WTC11 (cell line): ENCODE measurements around the gene ZNF526. TPM values are rescaled to one million over a fixed set of nuclear protein-coding genes. Genes with fewer than 3 reads are reported as not detected.

Experiments
- ATAC-seq: fragments of 200-7000 bp; cut with Tn5 transposase; 2 replicates; pipeline ENCODE4 v1.10.0; 2021; ENCODE audit warnings: mild to moderate bottlenecking, moderate library complexity
- CTCF ChIA-PET: fragments of 300-600 bp; sonication (Branson Sonifier 250); formaldehyde crosslinking; loops from one replicate; lab custom pipeline; 2021; ENCODE audit warnings: antibody characterized with exemption; lab: Charles Lee
- POLR2A ChIA-PET: fragments of 350-600 bp; sonication (Branson Sonifier 250); formaldehyde crosslinking; loops from one replicate; lab custom pipeline; 2021; ENCODE audit warnings: antibody characterized with exemption; lab: Charles Lee
- DNase-seq: peaks from one replicate; pipeline ENCODE4 v3.0.0; 2021; ENCODE audit warnings: low spot score
- H3K27ac Mint-ChIP-seq: 2 replicates; pipeline ENCODE4 v1.8.0; 2021; ENCODE audit warnings: mixed read lengths
- H3K27me3 Mint-ChIP-seq: 2 replicates; pipeline ENCODE4 v1.8.0; 2021; ENCODE audit warnings: low read depth, mild to moderate bottlenecking, moderate library complexity, mixed read lengths
- H3K36me3 Mint-ChIP-seq: 2 replicates; pipeline ENCODE4 v1.8.0; 2021; ENCODE audit warnings: mixed read lengths
- H3K4me1 Mint-ChIP-seq: 2 replicates; pipeline ENCODE4 v1.8.0; 2022; ENCODE audit warnings: mixed read lengths
- H3K4me3 Mint-ChIP-seq: 2 replicates; pipeline ENCODE4 v1.8.0; 2021; ENCODE audit warnings: mild to moderate bottlenecking, moderate library complexity, mixed read lengths
- H3K9me3 Mint-ChIP-seq: 2 replicates; pipeline ENCODE4 v1.8.0; 2021; ENCODE audit warnings: mixed read lengths
- AFF4 ChIP-seq: sonication (generic); formaldehyde crosslinking; IDR thresholded peaks from 2 replicates; pipeline ENCODE4 v1.8.1; 2023; ENCODE audit warnings: mild to moderate bottlenecking, missing genetic modification reagents, borderline replicate concordance
- CBFB ChIP-seq: sonication (generic); formaldehyde crosslinking; IDR thresholded peaks from 2 replicates; pipeline ENCODE4 v1.8.1; 2022; ENCODE audit warnings: mild to moderate bottlenecking, low read depth, missing genetic modification reagents
- EMX1 ChIP-seq: fragments of 250-450 bp; sonication (Bioruptor Pico); IDR thresholded peaks from 2 replicates; pipeline ENCODE4 v1.8.0; 2021; ENCODE audit warnings: mild to moderate bottlenecking
- FOXK1 ChIP-seq: sonication (generic); formaldehyde crosslinking; IDR thresholded peaks from 2 replicates; pipeline ENCODE4 v1.8.0; 2022; ENCODE audit warnings: mild to moderate bottlenecking, moderate library complexity, missing genetic modification reagents
- NR2C2 ChIP-seq: sonication (generic); formaldehyde crosslinking; IDR thresholded peaks from 2 replicates; pipeline ENCODE4 v1.8.0; 2022; ENCODE audit warnings: mild to moderate bottlenecking, missing genetic modification reagents
- PREB ChIP-seq: sonication (generic); formaldehyde crosslinking; IDR thresholded peaks from 2 replicates; pipeline ENCODE4 v1.8.1; 2022; ENCODE audit warnings: mild to moderate bottlenecking, missing genetic modification reagents, moderate library complexity, borderline replicate concordance
- RELA ChIP-seq: sonication (generic); formaldehyde crosslinking; IDR thresholded peaks from 2 replicates; pipeline ENCODE4 v1.8.1; 2022; ENCODE audit warnings: missing genetic modification reagents, mild to moderate bottlenecking, borderline replicate concordance
- SOX15 ChIP-seq: fragments of 250-450 bp; sonication (Bioruptor Pico); IDR thresholded peaks from 2 replicates; pipeline ENCODE4 v1.9.0; 2021; ENCODE audit warnings: mild to moderate bottlenecking
- SP1 ChIP-seq: sonication (generic); formaldehyde crosslinking; conservative IDR thresholded peaks from 2 replicates; pipeline ENCODE4 v1.8.1; 2022; ENCODE audit warnings: missing genetic modification reagents
- TEAD4 ChIP-seq: sonication (generic); formaldehyde crosslinking; IDR thresholded peaks from 2 replicates; pipeline ENCODE4 v1.8.0; 2022; ENCODE audit warnings: mild to moderate bottlenecking, missing genetic modification reagents
- ZMAT4 ChIP-seq: fragments of 250-450 bp; sonication (Bioruptor Pico); IDR thresholded peaks from 2 replicates; pipeline ENCODE4 v1.9.0; 2021; ENCODE audit warnings: mild to moderate bottlenecking
- ZNF138 ChIP-seq: sonication (generic); formaldehyde crosslinking; conservative IDR thresholded peaks from 2 replicates; pipeline ENCODE4 v1.8.1; 2022; ENCODE audit warnings: mild to moderate bottlenecking, moderate library complexity, missing genetic modification reagents
- ZNF396 ChIP-seq: fragments of 250-450 bp; sonication (Bioruptor Pico); IDR thresholded peaks from 2 replicates; pipeline ENCODE4 v1.8.0; 2021; ENCODE audit warnings: mild to moderate bottlenecking, moderate library complexity, borderline replicate concordance
- ZNF425 ChIP-seq: fragments of 250-450 bp; sonication (Bioruptor Pico); conservative IDR thresholded peaks from 2 replicates; pipeline ENCODE4 v1.9.0; 2021; ENCODE audit warnings: mild to moderate bottlenecking
- total RNA-seq: library from RNA; stranded (reverse); gene quantifications from 3 replicates; pipeline ENCODE4 v1.2.3, GENCODE V29; 2021
- TF ChIP-seq, protein P1 (sequence below): sonication (generic); formaldehyde crosslinking; IDR thresholded peaks from 2 replicates; pipeline ENCODE4 v1.8.1; 2023; ENCODE audit warnings: mild to moderate bottlenecking, missing genetic modification reagents, moderate library complexity
- TF ChIP-seq, protein P2 (sequence below): fragments of 200-600 bp; IDR thresholded peaks from 2 replicates; pipeline ENCODE4 v1.8.0; 2022; ENCODE audit warnings: antibody characterized with exemption
- TF ChIP-seq, protein P3 (sequence below): sonication (generic); formaldehyde crosslinking; IDR thresholded peaks from 2 replicates; pipeline ENCODE4 v1.8.0; 2023; ENCODE audit warnings: missing genetic modification reagents, mild to moderate bottlenecking, borderline replicate concordance
- TF ChIP-seq, protein P4 (sequence below): fragments of 250-450 bp; sonication (Bioruptor Pico); IDR thresholded peaks from 2 replicates; pipeline ENCODE4 v1.9.0; 2021; ENCODE audit warnings: moderate library complexity, mild to moderate bottlenecking, inconsistent platforms, borderline replicate concordance

Gene ZNF526
- total RNA-seq, 1 experiment from 2014 or later: 18.3 TPM

DNA sequence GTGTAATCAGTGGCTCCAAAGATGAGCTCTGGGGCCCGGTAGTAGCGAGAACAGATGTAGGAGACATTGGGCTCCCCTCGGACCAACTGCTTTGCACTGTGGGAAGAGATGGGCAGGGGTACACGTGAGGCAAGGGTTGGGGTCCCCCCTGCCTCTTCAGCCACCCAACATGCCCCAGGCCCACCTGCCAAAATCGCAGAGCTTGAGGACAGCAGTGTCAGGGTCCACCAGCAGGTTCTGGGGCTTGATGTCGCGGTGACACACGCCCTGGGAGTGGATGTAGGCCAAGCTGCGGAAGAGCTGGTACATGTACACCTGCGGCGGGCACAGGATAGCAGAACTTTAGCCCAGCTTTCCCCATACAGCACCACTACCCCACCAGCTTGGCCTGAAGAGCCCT, 14.3 kb downstream of the ZNF526 start (continued):
- TF ChIP-seq ZNF138: no peak
- TF ChIP-seq, all 79 proteins: peak for 0

- Mint-ChIP-seq H3K36me3 (peaks cover 58% of the 10 kb centered on the region), H3K27ac (no peak overlapping the region), H3K9me3 (no peaks in the 10 kb centered on the region), H3K27me3 (no peaks in the 10 kb centered on the region; the same call in 1 of the 2 replicates), H3K4me1 (0 out of 2 replicates have a peak, but pooled peaks cover 4% of the 10 kb centered on the region), H3K4me3 (no peak overlapping the region)
- CTCF ChIA-PET: interaction anchor here (0.5 to 3.6 kb wide), 6 partner anchors 9 to 139 kb away, joined by 3 to 16 read pairs (median 4); partner anchors contain the start of gene POU2F2
- ATAC-seq (no peak), DNase-seq (no peak)
- POLR2A ChIA-PET: no interaction called here
- no peak for TF ChIP-seq AFF4 (CRISPR knock-in tag)
- TF ChIP-seq, protein P1, sequence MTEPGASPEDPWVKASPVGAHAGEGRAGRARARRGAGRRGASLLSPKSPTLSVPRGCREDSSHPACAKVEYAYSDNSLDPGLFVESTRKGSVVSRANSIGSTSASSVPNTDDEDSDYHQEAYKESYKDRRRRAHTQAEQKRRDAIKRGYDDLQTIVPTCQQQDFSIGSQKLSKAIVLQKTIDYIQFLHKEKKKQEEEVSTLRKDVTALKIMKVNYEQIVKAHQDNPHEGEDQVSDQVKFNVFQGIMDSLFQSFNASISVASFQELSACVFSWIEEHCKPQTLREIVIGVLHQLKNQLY: no peak
- no peak for TF ChIP-seq TEAD4
- TF ChIP-seq, protein P2, sequence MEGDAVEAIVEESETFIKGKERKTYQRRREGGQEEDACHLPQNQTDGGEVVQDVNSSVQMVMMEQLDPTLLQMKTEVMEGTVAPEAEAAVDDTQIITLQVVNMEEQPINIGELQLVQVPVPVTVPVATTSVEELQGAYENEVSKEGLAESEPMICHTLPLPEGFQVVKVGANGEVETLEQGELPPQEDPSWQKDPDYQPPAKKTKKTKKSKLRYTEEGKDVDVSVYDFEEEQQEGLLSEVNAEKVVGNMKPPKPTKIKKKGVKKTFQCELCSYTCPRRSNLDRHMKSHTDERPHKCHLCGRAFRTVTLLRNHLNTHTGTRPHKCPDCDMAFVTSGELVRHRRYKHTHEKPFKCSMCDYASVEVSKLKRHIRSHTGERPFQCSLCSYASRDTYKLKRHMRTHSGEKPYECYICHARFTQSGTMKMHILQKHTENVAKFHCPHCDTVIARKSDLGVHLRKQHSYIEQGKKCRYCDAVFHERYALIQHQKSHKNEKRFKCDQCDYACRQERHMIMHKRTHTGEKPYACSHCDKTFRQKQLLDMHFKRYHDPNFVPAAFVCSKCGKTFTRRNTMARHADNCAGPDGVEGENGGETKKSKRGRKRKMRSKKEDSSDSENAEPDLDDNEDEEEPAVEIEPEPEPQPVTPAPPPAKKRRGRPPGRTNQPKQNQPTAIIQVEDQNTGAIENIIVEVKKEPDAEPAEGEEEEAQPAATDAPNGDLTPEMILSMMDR: no peak
- TF ChIP-seq NR2C2 (CRISPR knock-in tag): no peak
- TF ChIP-seq FOXK1 (CRISPR knock-in tag): no peak
- TF ChIP-seq ZNF425 (CRISPR knock-in tag): no peak
- no peak for TF ChIP-seq RELA (CRISPR knock-in tag)
- no peak for TF ChIP-seq PREB
- no peak for TF ChIP-seq SOX15
- no peak for TF ChIP-seq ZMAT4
- no peak for TF ChIP-seq SP1 (CRISPR knock-in tag)
- TF ChIP-seq, protein P3, sequence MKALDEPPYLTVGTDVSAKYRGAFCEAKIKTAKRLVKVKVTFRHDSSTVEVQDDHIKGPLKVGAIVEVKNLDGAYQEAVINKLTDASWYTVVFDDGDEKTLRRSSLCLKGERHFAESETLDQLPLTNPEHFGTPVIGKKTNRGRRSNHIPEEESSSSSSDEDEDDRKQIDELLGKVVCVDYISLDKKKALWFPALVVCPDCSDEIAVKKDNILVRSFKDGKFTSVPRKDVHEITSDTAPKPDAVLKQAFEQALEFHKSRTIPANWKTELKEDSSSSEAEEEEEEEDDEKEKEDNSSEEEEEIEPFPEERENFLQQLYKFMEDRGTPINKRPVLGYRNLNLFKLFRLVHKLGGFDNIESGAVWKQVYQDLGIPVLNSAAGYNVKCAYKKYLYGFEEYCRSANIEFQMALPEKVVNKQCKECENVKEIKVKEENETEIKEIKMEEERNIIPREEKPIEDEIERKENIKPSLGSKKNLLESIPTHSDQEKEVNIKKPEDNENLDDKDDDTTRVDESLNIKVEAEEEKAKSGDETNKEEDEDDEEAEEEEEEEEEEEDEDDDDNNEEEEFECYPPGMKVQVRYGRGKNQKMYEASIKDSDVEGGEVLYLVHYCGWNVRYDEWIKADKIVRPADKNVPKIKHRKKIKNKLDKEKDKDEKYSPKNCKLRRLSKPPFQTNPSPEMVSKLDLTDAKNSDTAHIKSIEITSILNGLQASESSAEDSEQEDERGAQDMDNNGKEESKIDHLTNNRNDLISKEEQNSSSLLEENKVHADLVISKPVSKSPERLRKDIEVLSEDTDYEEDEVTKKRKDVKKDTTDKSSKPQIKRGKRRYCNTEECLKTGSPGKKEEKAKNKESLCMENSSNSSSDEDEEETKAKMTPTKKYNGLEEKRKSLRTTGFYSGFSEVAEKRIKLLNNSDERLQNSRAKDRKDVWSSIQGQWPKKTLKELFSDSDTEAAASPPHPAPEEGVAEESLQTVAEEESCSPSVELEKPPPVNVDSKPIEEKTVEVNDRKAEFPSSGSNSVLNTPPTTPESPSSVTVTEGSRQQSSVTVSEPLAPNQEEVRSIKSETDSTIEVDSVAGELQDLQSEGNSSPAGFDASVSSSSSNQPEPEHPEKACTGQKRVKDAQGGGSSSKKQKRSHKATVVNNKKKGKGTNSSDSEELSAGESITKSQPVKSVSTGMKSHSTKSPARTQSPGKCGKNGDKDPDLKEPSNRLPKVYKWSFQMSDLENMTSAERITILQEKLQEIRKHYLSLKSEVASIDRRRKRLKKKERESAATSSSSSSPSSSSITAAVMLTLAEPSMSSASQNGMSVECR: no peak
- TF ChIP-seq EMX1 (CRISPR knock-in tag): no peak
- TF ChIP-seq ZNF396 (CRISPR knock-in tag): no peak
- TF ChIP-seq, protein P4, sequence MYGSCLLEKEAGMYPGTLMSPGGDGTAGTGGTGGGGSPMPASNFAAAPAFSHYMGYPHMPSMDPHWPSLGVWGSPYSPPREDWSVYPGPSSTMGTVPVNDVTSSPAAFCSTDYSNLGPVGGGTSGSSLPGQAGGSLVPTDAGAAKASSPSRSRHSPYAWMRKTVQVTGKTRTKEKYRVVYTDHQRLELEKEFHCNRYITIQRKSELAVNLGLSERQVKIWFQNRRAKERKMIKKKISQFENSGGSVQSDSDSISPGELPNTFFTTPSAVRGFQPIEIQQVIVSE (CRISPR knock-in tag): no peak
- TF ChIP-seq CBFB (CRISPR knock-in tag): no peak
These were observed 15.1 kb downstream of the ZNF526 start for GRCh38 chr19:42235181-42235580.
